CD14-positive monocyte (primary cell): Measurements from ENCODE around the gene CEP131. TPM values are rescaled to one million over a fixed set of nuclear protein-coding genes. Genes with fewer than 3 reads are reported as not detected.

ENCODE experiments used
- DNase-seq, 3 donors: peaks; one replicate each; pipeline ENCODE4 v3.0.0-alpha.2; 2011 to 2022
- H2AFZ ChIP-seq: 2 replicates; pipeline ENCODE4 v1.6.0; 2012; ENCODE audit warnings: mild to moderate bottlenecking, low read depth, low read length, inconsistent platforms; ENCODE audit not compliant: insufficient read depth, poor library complexity, severe bottlenecking
- H3K27ac ChIP-seq, 2 donors: 1 replicate in 1 of 2; 2 replicates in 1 of 2; pipeline ENCODE4 v1.5.1; 2012 to 2013; ENCODE audit warnings: low read length in 2 of 2, control low read depth in 1 of 2, inconsistent platforms in 1 of 2, low read depth in 1 of 2, mild to moderate bottlenecking in 1 of 2
- H3K27me3 ChIP-seq, 2 donors: one replicate each; pipeline versions ENCODE4 v1.6.0 to v1.6.1; 2011 to 2013; ENCODE audit warnings: low read length in 2 of 2; ENCODE audit not compliant: control insufficient read depth in 2 of 2, insufficient read depth in 2 of 2
- H3K36me3 ChIP-seq, 2 donors: replicated peaks in 1 of 2; 1 replicate in 1 of 2; 2 replicates in 1 of 2; pipeline versions ENCODE4 v1.5.1 to v1.6.1; 2012 to 2013; ENCODE audit warnings: low read length in 2 of 2, control low read depth in 1 of 2, inconsistent platforms in 1 of 2, mild to moderate bottlenecking in 1 of 2; ENCODE audit not compliant: insufficient read depth in 2 of 2, control insufficient read depth in 1 of 2
- H3K4me1 ChIP-seq, 2 donors: 1 replicate in 1 of 2; 2 replicates in 1 of 2; pipeline versions ENCODE4 v1.5.1 to v1.6.1; 2012 to 2013; ENCODE audit warnings: low read length in 2 of 2, control low read depth in 1 of 2, inconsistent platforms in 1 of 2, mild to moderate bottlenecking in 1 of 2, moderate library complexity in 1 of 2; ENCODE audit not compliant: insufficient read depth in 2 of 2, control insufficient read depth in 1 of 2
- H3K4me2 ChIP-seq: replicated peaks from 2 replicates; pipeline ENCODE3; 2012; ENCODE audit warnings: low read length, moderate library complexity, mild to moderate bottlenecking; ENCODE audit not compliant: poor library complexity, severe bottlenecking; ENCODE audit errors: extremely low read depth
- H3K4me3 ChIP-seq, 3 experiments: fragments of 200-600 bp in 1 of 3; sonication (generic) in 1 of 3; replicated peaks in 1 of 3; 1 replicate in 2 of 3; 2 replicates in 1 of 3; pipeline ENCODE4 v1.5.1; 2011 to 2013; ENCODE audit warnings: low read length in 3 of 3, mild to moderate bottlenecking in 3 of 3, control low read depth in 2 of 3, low read depth in 2 of 3, inconsistent platforms in 1 of 3, moderate library complexity in 1 of 3
- H3K79me2 ChIP-seq: 2 replicates; pipeline ENCODE4 v1.6.0; 2012; ENCODE audit warnings: mild to moderate bottlenecking, control low read depth, inconsistent platforms, low read length, moderate library complexity; ENCODE audit not compliant: insufficient read depth
- H3K9ac ChIP-seq: 2 replicates; pipeline ENCODE4 v1.6.0; 2017; ENCODE audit warnings: low read length, mild to moderate bottlenecking; ENCODE audit not compliant: insufficient read depth, poor library complexity, severe bottlenecking
- H3K9me3 ChIP-seq, 2 donors: replicated peaks in 1 of 2; 1 replicate in 1 of 2; 2 replicates in 1 of 2; pipeline versions ENCODE4 v1.5.1 to v1.6.1; 2012 to 2013; ENCODE audit warnings: low read length in 2 of 2, control low read depth in 1 of 2; ENCODE audit not compliant: control insufficient read depth in 1 of 2, insufficient read depth in 1 of 2
- H4K20me1 ChIP-seq: 2 replicates; pipeline ENCODE4 v1.6.0; 2012; ENCODE audit warnings: mild to moderate bottlenecking, low read length, control low read depth, moderate library complexity; ENCODE audit not compliant: insufficient read depth
- H3K27ac Mint-ChIP-seq, 7 donors: one replicate each; pipeline ENCODE4 v1.8.0; 2020; ENCODE audit warnings: mild to moderate bottlenecking in 7 of 7, mixed read lengths in 7 of 7, moderate library complexity in 6 of 7, inconsistent platforms in 2 of 7
- H3K27me3 Mint-ChIP-seq, 3 donors: one replicate each; pipeline ENCODE4 v1.8.0; 2021 to 2022; ENCODE audit warnings: low read depth in 3 of 3, mild to moderate bottlenecking in 3 of 3, mixed read lengths in 3 of 3, moderate library complexity in 3 of 3, inconsistent platforms in 1 of 3
- H3K36me3 Mint-ChIP-seq, 2 donors: one replicate each; pipeline ENCODE4 v1.8.0; 2020; ENCODE audit warnings: mixed read lengths in 2 of 2, inconsistent platforms in 1 of 2, mild to moderate bottlenecking in 1 of 2
- H3K4me1 Mint-ChIP-seq: one replicate; pipeline ENCODE4 v1.8.0; 2020; ENCODE audit warnings: mild to moderate bottlenecking, mixed read lengths
- H3K4me3 Mint-ChIP-seq, 2 donors: one replicate each; pipeline ENCODE4 v1.8.0; 2020; ENCODE audit warnings: mild to moderate bottlenecking in 2 of 2, mixed read lengths in 2 of 2, moderate library complexity in 1 of 2
- H3K9me3 Mint-ChIP-seq, 7 donors: one replicate each; pipeline ENCODE4 v1.8.0; 2020 to 2022; ENCODE audit warnings: mixed read lengths in 7 of 7, mild to moderate bottlenecking in 6 of 7, moderate library complexity in 6 of 7, inconsistent platforms in 2 of 7
- WGBS: methylation state at CpG from one replicate; pipeline ENCODE4 v1.1.5; 2013; ENCODE audit warnings: missing lambda C conversion rate; ENCODE audit not compliant: insufficient coverage; 5-methylcytosine and 5-hydroxymethylcytosine counted together
- intact Hi-C, 2 donors: fragments of 100-400 bp; cut with micrococcal nuclease; formaldehyde crosslinking; loops; one replicate each; pipeline versions ENCODE4 v1.15.0 to v1.15.1; 2023
- polyA plus RNA-seq, 3 donors: library from polyadenylated mRNA; depleted of rRNA in 1 of 3; unstranded in 2 of 3; stranded (reverse) in 1 of 3; fragments of 300-500 nt in 2 of 3; fragments of >200 nt in 1 of 3; fragmentation: Illumina TruSeq in 2 of 3; gene quantifications; 1 replicate in 2 of 3; 2 replicates in 1 of 3; pipeline ENCODE4 v1.2.3, GENCODE V29; 2012 to 2021
- TF ChIP-seq, protein P1 (sequence below): fragments of 200-600 bp; IDR thresholded peaks from one replicate; pipeline ENCODE4 v1.8.0; 2022; ENCODE audit warnings: antibody characterized with exemption, mild to moderate bottlenecking

The CEP131 gene
- polyA plus RNA-seq, 3 donors: 0.69 to 9.7 (median 1.0) TPM

DNA sequence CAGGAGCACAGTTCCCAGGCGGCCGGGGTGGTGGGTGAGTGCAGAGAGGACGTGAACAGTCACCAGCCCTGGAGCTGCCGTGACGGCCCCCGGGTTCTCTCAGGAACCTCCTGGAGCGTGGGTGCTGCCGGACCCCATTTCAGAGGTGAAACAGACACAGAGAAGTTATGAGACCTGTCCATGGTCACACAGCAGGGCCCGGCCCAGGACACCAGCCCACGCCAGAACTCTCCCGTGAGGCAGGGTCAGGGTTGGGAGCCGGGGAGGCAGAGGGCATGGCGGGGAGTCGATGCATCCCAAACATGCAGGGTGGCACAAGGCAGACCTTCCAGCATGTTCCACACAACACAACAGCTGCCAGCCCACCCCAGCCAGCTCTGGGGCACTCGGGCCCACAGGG, 61.2 kb downstream of the CEP131 start:
- no peaks in the 10 kb centered on the region for H4K20me1 ChIP-seq
- H2AFZ ChIP-seq: no peak overlapping the region
- Mint-ChIP-seq H3K27ac (peak overlapping the region in 1 of 7 donors; percentile 79), H3K9me3 (no peaks in the 10 kb centered on the region), H3K4me3 (peak overlapping the region in 1 of 2 donors; percentile 56), H3K4me1 (peaks cover 19% of the 10 kb centered on the region), H3K27me3 (peaks cover 12 to 32% (median 15%) of the 10 kb centered on the region in 3 donors), H3K36me3 (peaks cover 0 to 9% of the 10 kb centered on the region in 2 donors)
- no peak overlapping the region for H3K4me2 ChIP-seq
- 97% methylated on average over 12 of the region's 15 CpGs for WGBS
- H3K27ac ChIP-seq: no peak overlapping the region
- DNase-seq: no peak
- TF ChIP-seq, protein P1, sequence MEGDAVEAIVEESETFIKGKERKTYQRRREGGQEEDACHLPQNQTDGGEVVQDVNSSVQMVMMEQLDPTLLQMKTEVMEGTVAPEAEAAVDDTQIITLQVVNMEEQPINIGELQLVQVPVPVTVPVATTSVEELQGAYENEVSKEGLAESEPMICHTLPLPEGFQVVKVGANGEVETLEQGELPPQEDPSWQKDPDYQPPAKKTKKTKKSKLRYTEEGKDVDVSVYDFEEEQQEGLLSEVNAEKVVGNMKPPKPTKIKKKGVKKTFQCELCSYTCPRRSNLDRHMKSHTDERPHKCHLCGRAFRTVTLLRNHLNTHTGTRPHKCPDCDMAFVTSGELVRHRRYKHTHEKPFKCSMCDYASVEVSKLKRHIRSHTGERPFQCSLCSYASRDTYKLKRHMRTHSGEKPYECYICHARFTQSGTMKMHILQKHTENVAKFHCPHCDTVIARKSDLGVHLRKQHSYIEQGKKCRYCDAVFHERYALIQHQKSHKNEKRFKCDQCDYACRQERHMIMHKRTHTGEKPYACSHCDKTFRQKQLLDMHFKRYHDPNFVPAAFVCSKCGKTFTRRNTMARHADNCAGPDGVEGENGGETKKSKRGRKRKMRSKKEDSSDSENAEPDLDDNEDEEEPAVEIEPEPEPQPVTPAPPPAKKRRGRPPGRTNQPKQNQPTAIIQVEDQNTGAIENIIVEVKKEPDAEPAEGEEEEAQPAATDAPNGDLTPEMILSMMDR: no peak
- peaks cover 35% of the 10 kb centered on the region for H3K79me2 ChIP-seq
- intact Hi-C loops: no loop called here
- no peaks in the 10 kb centered on the region for H3K9me3 ChIP-seq
- H3K36me3 ChIP-seq: no peaks in the 10 kb centered on the region
- H3K4me3 ChIP-seq: no peak overlapping the region
- H3K27me3 ChIP-seq: peaks cover 0 to 17% of the 10 kb centered on the region in 2 donors
- peaks cover 30 to 41% of the 10 kb centered on the region in 2 donors for H3K4me1 ChIP-seq
- H3K9ac ChIP-seq: peak overlapping the region; percentile 95

DNA sequence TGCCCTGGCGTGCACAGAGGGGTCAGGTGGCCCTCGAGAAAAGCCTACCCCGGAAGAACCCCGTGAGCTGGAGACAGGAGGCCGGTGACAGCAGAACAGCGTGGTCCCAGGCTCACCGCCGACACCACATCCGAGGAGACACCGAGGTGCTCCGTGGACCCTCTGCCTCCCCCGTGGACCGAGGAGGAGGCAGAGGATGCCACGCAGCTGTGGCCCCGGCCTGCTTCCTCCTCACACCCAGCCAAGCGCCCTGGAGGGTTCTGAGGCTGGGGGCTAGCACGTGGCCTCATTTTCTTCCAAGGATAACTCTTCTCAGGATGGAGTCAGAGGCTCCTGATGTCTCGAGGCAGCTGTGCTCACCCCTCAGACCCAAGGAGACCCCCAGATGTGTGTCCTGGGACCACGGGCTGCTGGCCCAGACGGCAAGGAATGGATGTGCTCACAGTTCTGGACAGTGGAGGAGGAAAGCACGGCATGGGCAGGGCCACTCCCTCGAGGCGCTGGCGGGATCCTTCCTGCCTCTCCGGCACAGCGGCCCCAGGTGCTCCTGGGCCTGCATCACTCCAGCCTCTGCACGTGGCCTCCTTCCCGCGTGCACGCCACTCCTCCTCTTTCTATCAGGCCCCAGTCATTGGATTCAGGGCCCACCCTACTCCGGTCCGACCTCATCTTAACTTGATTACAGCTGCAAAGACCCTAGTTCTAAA, 61.9 kb downstream of the CEP131 start:
- TF ChIP-seq, protein P1: no peak

More for the DNA sequence above, 61.9 kb downstream of the CEP131 start:
- Histone ChIP-seq H3K4me2 (peak overlapping the region; percentile 80), H3K79me2 (peaks cover 36% of the 10 kb centered on the region), H3K27me3 (peaks cover 0 to 15% of the 10 kb centered on the region in 2 donors), H3K9ac (peak overlapping the region; percentile 95), H3K9me3 (no peaks in the 10 kb centered on the region), H3K27ac (peak overlapping the region in 1 of 2 donors; percentile 97), H2AFZ (peak overlapping the region; percentile 63), H4K20me1 (no peaks in the 10 kb centered on the region), H3K36me3 (no peaks in the 10 kb centered on the region), H3K4me1 (peaks cover 29 to 41% of the 10 kb centered on the region in 2 donors), H3K4me3 (peak overlapping the region in 2 of 3 experiments; percentile 64 to 82)
- H3K4me3 Mint-ChIP-seq: peak overlapping the region; percentile 56 to 82
- DNase-seq: no peak
- H3K36me3 Mint-ChIP-seq: peaks cover 0 to 9% of the 10 kb centered on the region in 2 donors
- peaks cover 11 to 28% (median 14%) of the 10 kb centered on the region in 3 donors for H3K27me3 Mint-ChIP-seq
- intact Hi-C loops: no loop called here
- peak overlapping the region in 6 of 7 donors; percentile 15 to 81 (median 48) for H3K27ac Mint-ChIP-seq
- no peaks in the 10 kb centered on the region for H3K9me3 Mint-ChIP-seq
- peaks cover 19% of the 10 kb centered on the region for H3K4me1 Mint-ChIP-seq
- WGBS: 48% methylated on average over 19 of the region's 32 CpGs
